ENCODE measurements around the gene APPBP2. TPM values are rescaled to one million over a fixed set of nuclear protein-coding genes. Genes with fewer than 3 reads are reported as not detected.
"Not testable (repeated sequence)": the region's sequence is repeated elsewhere in the genome, so short reads cannot be mapped to it uniquely, and the experiment has no call there.

The APPBP2 gene
- total RNA-seq, 4 donors from 2014 or later, result 33.1 to 49.0 (median 45.4) TPM

DNA sequence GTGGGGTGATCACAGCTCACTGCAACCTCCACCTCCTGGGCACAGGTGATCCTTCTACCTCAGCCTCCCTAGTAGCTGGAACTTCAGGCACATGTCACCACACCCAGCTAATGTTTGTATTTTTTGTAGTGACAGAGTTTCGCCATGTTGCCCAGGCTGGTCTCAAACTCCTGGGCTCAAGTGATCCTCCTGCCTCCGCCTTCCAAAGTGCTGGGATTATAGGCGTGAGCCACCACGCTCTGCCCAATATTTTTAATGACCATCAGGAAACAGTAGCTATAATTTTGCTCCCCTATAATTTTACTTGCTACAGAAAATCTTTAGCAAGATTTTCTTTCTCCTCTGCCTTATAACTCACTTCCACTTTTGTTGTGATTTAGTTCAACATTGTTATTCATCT is 29.7 kb upstream of the APPBP2 start:
- TF ChIP-seq POLR2A (IDR thresholded peaks at IDR 0.05) (no peak), CTCF (IDR thresholded peaks at IDR 0.05) (no peak)
- H3K4me1 ChIP-seq, result no peaks in the 10 kb centered on the region
- DNase-seq, result no peak
- 98 to 99% methylated on average over 4 of the region's 4 CpGs for WGBS, 2 donors
- H3K27ac ChIP-seq, result no peak overlapping the region
- intact Hi-C loops (cut with DNase I), result no loop called here
- H3K27me3 ChIP-seq, result no peaks in the 10 kb centered on the region
- H3K36me3 ChIP-seq, result no peaks in the 10 kb centered on the region
- H3K9me3 ChIP-seq, result no peaks in the 10 kb centered on the region
- H3K4me3 ChIP-seq (replicated peaks in 1 of 3), result no peak overlapping the region

- Histone ChIP-seq H3K4me3 (replicated peaks in 1 of 3) (no peak overlapping the region), H3K4me1 (no peaks in the 10 kb centered on the region), H3K9me3 (no peaks in the 10 kb centered on the region), H3K36me3 (no peaks in the 10 kb centered on the region), H3K27ac (no peak overlapping the region), H3K27me3 (no peaks in the 10 kb centered on the region)
- TF ChIP-seq CTCF (IDR thresholded peaks at IDR 0.05), result no peak
- TF ChIP-seq POLR2A (IDR thresholded peaks at IDR 0.05), result no peak
- peak; percentile 10 to 14 for DNase-seq
- intact Hi-C loops (cut with DNase I), result no loop called here
- 65 to 72% methylated on average over 2 of the region's 2 CpGs for WGBS, 2 donors
These were observed 28.3 kb upstream of the APPBP2 start for GRCh38 chr17:60554377-60554788.

DNA sequence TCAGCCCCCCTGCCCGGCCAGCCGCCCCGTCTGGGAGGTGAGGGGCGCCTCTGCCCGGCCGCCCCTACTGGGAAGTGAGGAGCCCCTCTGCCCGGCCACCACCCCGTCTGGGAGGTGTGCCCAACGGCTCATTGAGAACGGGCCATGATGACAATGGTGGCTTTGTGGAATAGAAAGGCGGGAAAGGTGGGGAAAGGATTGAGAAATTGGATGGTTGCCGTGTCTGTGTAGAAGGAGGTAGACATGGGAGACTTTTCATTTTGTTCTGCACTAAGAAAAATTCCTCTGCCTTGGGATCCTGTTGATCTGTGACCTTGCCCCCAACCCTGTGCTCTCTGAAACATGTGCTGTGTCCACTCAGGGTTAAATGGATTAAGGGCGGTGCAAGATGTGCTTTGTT is 26.2 kb upstream of the APPBP2 start:
- intact Hi-C loops (cut with DNase I); H3K4me3 ChIP-seq (replicated peaks in 1 of 3); H3K27me3 ChIP-seq; H3K27ac ChIP-seq; H3K9me3 ChIP-seq; H3K36me3 ChIP-seq; H3K4me1 ChIP-seq; DNase-seq: not testable (repeated sequence)
- WGBS, 2 donors, result 98 to 100% methylated on average over 5 to 9 of the region's 13 CpGs

DNA sequence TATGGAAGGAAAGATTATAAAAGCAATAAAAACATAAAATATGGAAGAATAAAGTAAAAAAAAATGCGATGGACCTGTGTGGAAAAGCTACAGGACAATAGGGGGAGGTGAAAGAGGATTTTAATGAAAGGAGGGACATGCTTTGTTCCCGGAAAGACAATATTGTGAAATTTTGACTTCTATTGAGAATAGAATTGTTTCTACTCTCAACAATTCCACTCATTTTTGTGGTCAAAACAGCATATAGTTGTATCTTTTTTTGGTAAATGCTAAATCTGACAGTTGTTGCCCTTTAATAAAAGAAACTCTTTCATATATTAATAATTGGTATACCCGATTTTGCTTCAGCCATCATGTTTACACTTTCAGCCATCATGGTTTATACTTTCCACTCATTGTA is 22.9 kb upstream of the APPBP2 start:
- Histone ChIP-seq H3K4me3 (replicated peaks in 1 of 3) (no peak overlapping the region), H3K4me1 (no peaks in the 10 kb centered on the region), H3K36me3 (no peaks in the 10 kb centered on the region), H3K27ac (no peak overlapping the region), H3K27me3 (no peaks in the 10 kb centered on the region), H3K9me3 (no peaks in the 10 kb centered on the region)
- TF ChIP-seq POLR2A (IDR thresholded peaks at IDR 0.05), result no peak
- TF ChIP-seq CTCF (IDR thresholded peaks at IDR 0.05), result no peak
- WGBS, 2 donors, result 91 to 93% methylated on average over 3 of the region's 3 CpGs
- DNase-seq, result no peak
- intact Hi-C loops (cut with DNase I), result no loop called here

DNA sequence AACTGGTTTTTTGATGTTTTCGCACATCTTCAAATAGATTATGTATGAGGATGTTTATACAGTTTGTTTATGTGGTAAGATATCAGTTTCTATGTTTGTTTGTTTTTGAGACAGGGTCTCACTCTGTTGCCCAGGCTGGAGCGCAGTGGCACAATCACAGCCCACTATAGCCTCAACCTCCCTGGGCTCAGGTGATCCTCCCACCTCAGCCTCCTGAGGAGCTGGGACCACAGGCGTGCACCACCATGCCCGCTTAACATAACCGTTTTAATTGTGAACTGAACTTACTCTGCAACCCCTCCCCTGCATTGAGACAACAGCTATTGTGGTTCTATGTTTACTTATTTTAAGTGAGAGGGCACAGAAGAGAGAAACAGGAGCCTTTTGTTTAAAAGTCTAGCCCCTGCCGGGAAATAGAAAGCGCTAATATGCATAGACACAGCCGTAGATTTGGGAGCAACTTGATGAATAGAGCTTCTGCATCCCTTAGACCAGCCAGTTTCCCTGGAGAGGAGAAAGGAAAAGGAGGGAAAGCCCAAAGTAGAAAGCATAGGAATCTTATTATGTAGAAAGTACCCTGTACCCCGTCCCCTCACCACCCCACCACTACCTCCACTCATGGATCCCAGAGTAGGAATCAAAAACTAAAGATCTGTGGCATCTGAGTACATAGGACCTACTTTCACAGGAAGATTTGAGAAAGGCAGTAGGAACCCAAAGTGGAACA is 19.6 kb upstream of the APPBP2 start:
- intact Hi-C loops (cut with DNase I), result no loop called here
- WGBS, 2 donors, result 89 to 90% methylated on average over 9 of the region's 9 CpGs
- TF ChIP-seq POLR2A (IDR thresholded peaks at IDR 0.05) (no peak), CTCF (IDR thresholded peaks at IDR 0.05) (no peak)
- Histone ChIP-seq H3K27ac (no peak overlapping the region), H3K36me3 (no peaks in the 10 kb centered on the region), H3K4me1 (no peaks in the 10 kb centered on the region), H3K27me3 (no peaks in the 10 kb centered on the region), H3K9me3 (no peaks in the 10 kb centered on the region), H3K4me3 (replicated peaks in 1 of 3) (no peak overlapping the region)
- DNase-seq, result no peak

All from thyroid gland (tissue), 4 donors.